ENCODE results near the gene CCDC190.
"Not testable (repeated sequence)": the region's sequence is repeated elsewhere in the genome, so short reads cannot be mapped to it uniquely, and the experiment has no call there.

- TF ChIP-seq CTCF (IDR thresholded peaks at IDR 0.05; ENCODE audit: borderline replicate concordance, extremely low read depth, low read length, poor library complexity, severe bottlenecking); EZH2 (IDR thresholded peaks at IDR 0.05; ENCODE audit: borderline replicate concordance, low read depth, low read length, severe bottlenecking): not testable (repeated sequence)
Observed at GRCh38 chr1:162880617-162881016, 19.6 kb upstream of the CCDC190 start.
